ENCODE results near the gene CDCA7.

- TF ChIP-seq CTCF (IDR thresholded peaks at IDR 0.05): no peak
- no peak for TF ChIP-seq POLR2A (IDR thresholded peaks at IDR 0.05)
Observed at GRCh38 chr2:173390036-173390435, 35.4 kb downstream of the CDCA7 start.
